Middle frontal gyrus (tissue), 1 donor: Measurements from ENCODE around the gene TAS2R43.
"Not testable (repeated sequence)": the region's sequence is repeated elsewhere in the genome, so short reads cannot be mapped to it uniquely, and the experiment has no call there.

ENCODE experiments used
- DNase-seq: peaks from one replicate; pipeline ENCODE4 v3.0.0-alpha.2; 2015; ENCODE audit warnings: low spot score; ENCODE audit errors: extremely low spot score

The TAS2R43 gene

GRCh38 chr12:11092128-11092527 is at the start of gene TAS2R43:
TAS2R43 (minus strand) TSS chr12:11092313; CDS start chr12:11092229, 84 bp downstream.
- DNase-seq = no peak

GRCh38 chr12:11136075-11136474 is 44.0 kb upstream of the TAS2R43 start:
- no peak for DNase-seq

- DNase-seq = no peak
These were observed 42.2 kb upstream of the TAS2R43 start, which contains the start of gene TAS2R30 for GRCh38 chr12:11134305-11134704. TAS2R30 (minus strand) TSS chr12:11134644; CDS start chr12:11134244, 400 bp downstream.

- no peak for DNase-seq
These were observed 41.7 kb upstream of the TAS2R43 start for GRCh38 chr12:11133816-11134215.

- no peak for DNase-seq
These were observed 41.0 kb upstream of the TAS2R43 start for GRCh38 chr12:11133162-11133561.

- no peak for DNase-seq
These were observed 38.9 kb upstream of the TAS2R43 start for GRCh38 chr12:11130999-11131398.

- no peak for DNase-seq
These were observed 38.3 kb upstream of the TAS2R43 start for GRCh38 chr12:11130382-11130781.

- not testable (repeated sequence) for DNase-seq
These were observed 22.0 kb upstream of the TAS2R43 start for GRCh38 chr12:11114130-11114529.

- DNase-seq = not testable (repeated sequence)
These were observed 19.1 kb upstream of the TAS2R43 start for GRCh38 chr12:11111213-11111612.

- no peak for DNase-seq
These were observed 16.7 kb upstream of the TAS2R43 start for GRCh38 chr12:11108862-11109261.

GRCh38 chr12:11107719-11108118 is 15.6 kb upstream of the TAS2R43 start:
- no peak for DNase-seq

- DNase-seq = no peak
These were observed 14.2 kb upstream of the TAS2R43 start for GRCh38 chr12:11106288-11106687.

- DNase-seq = no peak
These were observed 13.4 kb upstream of the TAS2R43 start for GRCh38 chr12:11105546-11105945.

- not testable (repeated sequence) for DNase-seq
These were observed 2.8 kb upstream of the TAS2R43 start for GRCh38 chr12:11094910-11095309.

- DNase-seq = no peak
These were observed 2.9 kb downstream of the TAS2R43 start for GRCh38 chr12:11089246-11089645.

GRCh38 chr12:11085419-11085818 is 6.7 kb downstream of the TAS2R43 start:
- no peak for DNase-seq

- no peak for DNase-seq
These were observed 10.1 kb downstream of the TAS2R43 start for GRCh38 chr12:11081987-11082386.

- DNase-seq = no peak
These were observed 13.9 kb downstream of the TAS2R43 start for GRCh38 chr12:11078246-11078645.

- DNase-seq = no peak
These were observed 16.5 kb downstream of the TAS2R43 start for GRCh38 chr12:11075642-11076041.

- no peak for DNase-seq
These were observed 20.7 kb downstream of the TAS2R43 start for GRCh38 chr12:11071414-11071813.

GRCh38 chr12:11070999-11071398 is 21.1 kb downstream of the TAS2R43 start:
- no peak for DNase-seq

GRCh38 chr12:11069854-11070365 is 22.2 kb downstream of the TAS2R43 start:
- DNase-seq = no peak

GRCh38 chr12:11067514-11067913 is 24.6 kb downstream of the TAS2R43 start:
- no peak for DNase-seq

- not testable (repeated sequence) for DNase-seq
These were observed 29.9 kb downstream of the TAS2R43 start, which contains the start of gene TAS2R46 for GRCh38 chr12:11062194-11062593. TAS2R46 (minus strand) TSS chr12:11062294; CDS start chr12:11062294, 0 bp downstream.
